ELR (cell line): ENCODE measurements around the gene NBR1.
A peak's percentile ranks its signal among the peaks of the same experiment; 100 is the strongest.
"Not testable (repeated sequence)": the region's sequence is repeated elsewhere in the genome, so short reads cannot be mapped to it uniquely, and the experiment has no call there.

Experiments
- DNase-seq: peaks from one replicate; pipeline ENCODE4 v3.0.0-alpha.2; 2015; ENCODE audit warnings: low read depth

Gene NBR1

DNA sequence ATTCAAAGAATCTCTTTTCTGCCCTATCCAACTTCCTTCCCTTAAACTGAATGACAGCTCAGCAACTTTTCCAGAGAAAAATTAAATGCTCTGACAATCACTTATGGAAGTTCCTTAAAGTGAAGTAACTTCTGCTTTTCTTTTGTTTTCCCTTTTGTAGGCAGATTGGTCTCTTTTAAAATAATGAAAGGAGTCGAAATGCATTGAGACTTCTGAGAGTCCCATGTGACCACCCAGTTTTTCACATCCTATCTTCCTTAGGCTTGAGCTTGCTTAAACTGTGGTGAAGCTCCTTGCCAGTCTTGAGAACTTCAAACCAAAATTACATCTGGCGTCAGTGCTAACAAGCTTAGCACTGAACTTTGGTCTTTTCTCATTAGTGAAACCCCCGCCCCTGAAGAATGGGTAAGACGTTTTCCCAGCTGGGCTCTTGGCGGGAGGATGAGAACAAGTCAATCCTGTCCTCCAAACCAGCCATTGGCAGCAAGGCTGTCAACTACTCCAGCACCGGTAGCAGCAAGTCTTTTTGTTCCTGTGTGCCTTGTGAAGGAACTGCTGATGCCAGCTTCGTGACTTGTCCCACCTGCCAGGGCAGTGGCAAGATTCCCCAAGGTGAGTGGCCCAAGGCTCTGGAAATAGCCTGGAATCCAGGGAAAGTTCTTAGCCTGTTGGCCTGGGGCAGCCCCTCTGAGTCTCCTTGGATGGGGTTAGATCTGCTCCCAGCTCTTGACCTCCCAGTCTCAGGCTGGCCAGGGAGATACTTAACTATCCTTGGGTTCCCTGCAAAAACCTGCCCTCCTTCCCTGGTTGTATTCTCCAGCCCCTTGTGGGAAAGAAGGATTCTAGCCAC lies 41.9 kb downstream of the NBR1 start:
- peak; percentile 20 for DNase-seq

DNA sequence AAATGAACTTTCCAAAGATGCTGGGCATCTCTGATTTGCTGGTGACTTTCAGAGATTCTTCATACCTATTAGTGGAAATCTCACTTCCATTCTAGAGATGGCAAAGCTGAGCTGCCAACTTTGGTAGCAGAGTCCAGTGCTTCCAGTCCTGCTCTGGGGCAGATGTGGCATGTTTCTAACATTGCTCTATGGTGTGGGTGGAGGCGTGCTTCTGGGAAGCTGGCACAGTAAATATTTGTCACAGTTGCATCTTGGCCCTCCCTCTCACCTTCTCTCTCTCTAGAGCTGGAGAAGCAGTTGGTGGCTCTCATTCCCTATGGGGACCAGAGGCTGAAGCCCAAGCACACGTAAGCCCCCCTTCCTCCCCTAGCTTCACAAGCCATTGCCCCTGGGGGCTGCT lies 42.5 kb downstream of the NBR1 start:
- DNase-seq: no peak

DNA sequence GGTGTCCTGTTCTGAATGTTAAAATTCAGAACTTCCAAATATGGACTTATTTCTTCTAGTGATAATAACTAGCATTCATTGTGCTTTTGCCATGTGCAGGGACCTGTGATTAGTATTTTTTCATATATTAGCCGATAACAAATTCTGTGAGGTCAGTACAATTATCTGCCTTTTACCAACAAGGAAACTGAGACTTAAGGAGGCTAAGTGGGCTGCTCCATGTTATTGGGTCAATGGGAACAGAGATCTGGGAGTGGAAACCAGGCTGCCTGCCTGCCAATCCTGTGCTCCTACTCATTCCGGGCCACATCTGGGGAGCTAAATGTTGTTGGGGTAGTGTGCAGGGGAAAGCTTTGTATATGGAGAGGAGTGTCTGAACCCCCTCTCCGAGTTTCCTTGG lies 44.3 kb downstream of the NBR1 start:
- no peak for DNase-seq

DNA sequence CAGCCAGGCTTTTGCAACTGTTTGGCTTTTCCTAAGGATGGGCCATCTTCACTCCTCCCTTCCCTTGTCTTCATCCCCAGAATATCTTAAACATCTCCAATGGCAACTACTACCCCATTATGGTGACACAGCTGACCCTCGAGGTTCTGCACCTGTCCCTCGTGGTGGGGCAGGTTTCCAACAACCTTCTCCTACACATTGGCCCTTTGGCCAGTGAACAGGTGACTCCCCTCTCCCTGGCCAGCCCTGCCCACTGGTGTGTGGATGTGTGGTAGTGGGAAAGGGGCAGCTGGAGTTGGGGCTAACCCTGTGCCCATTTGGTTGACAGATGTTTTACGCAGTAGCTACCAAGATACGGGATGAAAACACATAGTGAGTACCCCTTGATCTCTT lies 45.4 kb downstream of the NBR1 start:
- no peak for DNase-seq

DNA sequence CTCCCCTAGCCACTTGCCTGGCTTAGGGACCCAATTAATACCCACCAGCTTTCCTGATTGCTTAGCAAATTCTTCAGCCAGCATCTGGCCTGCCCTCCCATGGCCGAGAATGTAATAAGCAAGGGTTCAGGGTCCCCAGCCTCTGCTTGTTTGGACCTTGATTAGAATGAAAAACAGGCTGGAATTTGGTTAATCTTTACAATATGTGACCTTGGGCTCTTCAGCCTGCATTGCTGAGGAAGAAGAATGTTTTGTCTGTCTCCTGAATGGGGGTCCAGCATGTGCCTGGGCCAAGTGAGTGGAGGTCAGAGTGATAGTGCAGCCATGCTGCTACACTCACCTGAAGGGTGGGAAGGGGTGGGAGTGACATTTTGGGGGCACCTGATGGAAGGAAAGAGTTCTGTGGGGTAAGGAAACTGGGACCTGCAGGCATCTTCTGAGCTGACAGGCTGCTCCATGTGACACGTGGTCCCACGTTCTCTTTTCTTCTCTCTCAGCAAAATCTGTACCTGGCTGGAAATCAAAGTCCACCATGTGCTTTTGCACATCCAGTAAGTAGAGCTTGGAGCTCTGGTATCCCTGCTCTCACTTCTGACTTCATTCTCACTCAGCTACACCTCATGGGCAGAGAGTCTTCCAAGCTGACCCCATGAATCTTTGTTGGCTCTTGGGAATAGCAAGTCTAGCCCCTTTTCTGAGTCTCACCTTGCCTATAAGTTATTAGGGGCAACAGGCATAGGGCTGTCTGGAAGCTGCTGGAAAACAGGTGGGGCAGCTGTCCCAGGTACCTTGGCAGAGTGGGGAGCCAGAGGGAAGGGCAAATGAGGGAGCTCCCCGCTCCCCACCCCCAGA lies 46.0 kb downstream of the NBR1 start:
- no peak for DNase-seq

DNA sequence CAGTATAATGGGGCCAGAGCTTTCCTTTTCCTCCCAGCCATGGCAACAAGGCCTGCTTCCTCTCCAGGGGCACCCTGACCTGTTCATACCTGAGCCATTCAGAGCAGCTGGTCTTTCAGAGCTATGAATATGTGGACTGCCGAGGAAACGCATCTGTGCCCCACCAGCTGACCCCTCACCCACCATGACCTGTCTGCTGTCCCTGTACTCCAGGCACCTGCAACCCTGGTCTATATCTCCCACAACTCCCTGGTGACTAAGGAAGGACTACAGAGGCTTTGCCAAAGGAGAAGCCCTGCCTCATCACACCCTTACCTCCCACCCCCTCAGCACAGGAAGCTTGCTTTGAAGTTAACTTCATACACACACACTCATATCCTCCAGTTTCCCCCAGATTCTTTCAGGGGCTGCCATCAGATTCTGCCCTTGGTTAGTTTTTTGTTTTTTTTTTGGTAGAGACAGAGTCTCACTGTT lies 46.6 kb downstream of the NBR1 start:
- no peak for DNase-seq

DNA sequence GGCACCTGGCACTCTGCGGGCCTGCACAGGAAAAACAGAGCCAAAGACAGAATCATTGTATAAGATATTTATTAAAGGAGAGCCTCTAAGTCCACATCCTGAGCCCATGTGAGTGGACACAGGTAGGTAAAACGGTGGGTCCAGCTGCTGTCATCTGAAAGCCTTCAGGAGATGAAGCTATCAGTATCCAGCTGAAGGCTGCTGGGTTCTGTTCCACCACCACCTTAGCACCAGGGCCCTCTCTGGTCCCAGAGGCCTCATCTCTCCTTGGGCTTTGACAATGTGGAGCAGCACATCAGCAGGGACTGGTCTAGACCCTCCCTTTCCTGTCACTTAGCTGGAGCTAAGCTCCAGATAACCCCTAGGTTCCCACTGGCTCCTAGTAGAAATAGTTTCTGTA lies 48.0 kb downstream of the NBR1 start:
- DNase-seq: no peak

DNA sequence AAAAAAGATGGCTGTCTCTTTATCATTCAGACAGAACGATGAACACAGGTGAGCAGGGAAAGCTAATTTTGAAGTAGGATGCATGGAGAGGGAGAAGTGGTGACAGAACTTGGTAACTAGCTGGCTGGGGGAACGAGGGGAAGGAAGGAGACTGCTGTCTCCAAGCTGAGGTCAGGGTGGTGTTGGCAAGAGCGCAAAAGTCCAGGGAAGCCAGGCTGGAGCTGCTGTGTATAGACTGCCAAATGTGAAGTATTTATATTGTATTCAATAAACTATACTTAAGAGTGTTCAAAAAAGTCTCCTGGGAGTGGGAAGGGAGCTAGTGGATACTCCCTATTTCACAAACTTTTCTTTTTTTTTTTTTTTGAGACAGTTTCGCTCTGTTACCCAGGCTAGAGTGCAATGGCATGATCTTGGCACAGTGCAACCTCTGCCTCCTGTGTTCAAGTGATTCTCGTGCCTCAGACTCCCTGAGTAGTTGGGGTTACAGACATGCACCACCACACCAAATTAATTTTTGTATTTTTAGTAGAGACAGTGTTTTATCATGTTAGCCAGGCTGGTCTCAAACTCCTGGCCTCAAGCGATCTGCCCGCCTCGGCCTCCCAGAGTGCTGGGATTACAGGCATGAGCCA lies 48.8 kb downstream of the NBR1 start:
- no peak for DNase-seq

DNA sequence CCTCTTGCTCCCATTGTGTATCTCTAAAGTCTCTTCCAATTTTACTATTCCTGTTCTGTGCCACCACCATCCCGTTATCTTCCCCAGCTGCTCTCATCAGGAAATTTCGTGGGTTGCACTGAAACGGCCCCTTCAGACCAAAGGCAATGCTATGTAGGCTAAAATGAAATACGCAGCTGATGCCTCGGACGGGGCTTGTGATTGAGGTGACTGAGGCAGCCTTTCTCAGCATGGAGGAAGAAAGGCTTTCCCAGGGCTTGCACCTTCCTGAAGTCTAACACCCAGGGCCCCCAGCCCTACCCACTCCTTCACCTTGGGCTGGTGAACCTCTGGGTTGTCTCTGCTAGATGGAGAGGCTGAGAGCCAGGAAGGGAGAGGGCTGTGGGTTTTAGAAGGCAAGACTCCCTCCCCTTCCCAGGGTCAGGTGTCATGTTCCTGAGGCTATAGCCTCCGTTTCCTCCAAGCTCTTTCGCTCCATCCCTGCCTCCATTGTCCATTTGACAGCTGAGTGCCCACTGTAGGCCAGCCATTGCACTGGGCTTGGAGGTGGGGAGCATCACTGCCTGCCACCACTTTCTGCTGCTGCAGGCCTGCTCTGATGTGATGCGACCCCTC lies 49.6 kb downstream of the NBR1 start:
- DNase-seq: no peak

DNA sequence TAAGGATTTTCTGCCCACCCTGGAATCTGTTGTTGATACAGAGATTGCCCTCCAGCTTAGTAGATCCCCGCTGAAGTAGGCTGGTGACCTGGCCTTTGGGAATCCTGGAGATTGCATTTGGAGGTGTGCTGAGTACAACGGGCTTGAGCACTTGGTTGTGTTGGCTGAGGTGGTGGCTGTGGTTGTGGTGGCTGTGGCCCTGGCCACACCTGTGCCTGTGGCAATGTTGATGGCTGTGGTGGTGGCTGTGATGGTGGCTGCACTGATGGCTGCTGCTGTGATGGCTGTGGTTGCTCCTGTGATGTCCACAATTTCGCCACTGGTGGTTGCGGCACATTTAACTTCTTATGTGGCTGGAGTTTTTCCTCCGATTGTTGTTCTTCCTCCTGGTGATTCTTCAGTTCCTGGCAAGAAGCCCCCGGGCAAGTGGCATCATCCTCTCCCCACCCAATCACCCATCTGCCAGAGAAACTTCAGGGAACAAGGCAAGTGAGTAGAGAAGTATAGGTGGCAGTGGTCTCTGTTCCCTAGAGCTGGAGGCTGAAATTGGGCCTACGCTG lies 53.2 kb downstream of the NBR1 start:
- DNase-seq: no peak

DNA sequence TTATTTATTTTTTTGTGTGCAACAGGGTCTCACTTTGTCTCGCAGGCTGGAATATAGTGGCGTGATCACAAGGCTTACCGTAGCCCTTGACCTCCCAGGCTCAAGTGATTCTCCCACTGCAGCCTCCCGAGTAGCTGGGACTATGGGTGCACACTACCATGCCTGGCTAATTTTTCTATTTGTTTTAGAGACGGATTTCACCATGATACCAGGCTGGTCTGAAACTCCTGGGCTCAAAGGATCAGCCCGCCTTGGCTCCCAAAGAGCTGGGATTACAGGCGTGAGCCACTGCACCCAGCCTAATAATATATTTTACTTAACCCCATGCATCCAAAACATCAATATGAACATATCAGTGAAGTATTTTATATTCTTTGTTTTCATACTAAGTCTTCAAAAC lies 55.4 kb downstream of the NBR1 start:
- no peak for DNase-seq

DNA sequence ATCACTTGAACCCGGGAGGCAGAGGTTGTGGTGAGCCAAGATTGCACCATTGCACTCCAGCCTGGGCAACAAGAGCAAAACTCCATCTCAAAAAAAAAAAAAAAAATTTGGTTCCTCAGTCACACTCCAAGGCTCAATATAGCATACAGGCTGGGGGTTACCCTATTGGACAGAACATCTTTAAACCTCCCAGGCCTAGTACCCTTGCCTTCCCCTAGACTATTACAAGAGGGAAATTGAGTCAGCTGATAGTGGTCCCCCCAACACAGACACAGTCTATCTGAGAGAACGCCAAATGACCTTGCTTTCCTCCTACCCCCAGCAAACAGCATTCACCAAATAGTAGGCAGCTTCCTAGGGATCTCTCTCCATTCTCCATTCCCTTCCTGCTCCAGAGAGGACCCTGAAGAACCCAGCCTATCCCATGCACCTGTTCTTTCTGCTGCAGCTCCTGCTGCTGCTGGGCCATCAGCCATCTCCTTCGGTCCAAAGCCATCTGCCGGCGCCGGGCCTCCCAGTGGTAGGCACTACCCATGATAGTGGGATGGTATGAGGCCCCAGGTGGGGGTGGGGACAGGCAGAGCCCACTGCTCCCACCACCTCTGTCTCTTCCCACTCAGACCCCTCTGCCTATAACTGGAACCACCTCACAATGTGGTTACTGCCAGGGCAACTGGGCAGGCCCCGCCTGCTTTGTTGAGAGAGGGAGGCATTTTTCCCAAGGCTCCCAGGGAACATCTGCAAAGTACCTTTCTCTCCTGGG lies 57.2 kb downstream of the NBR1 start, which contains the start of gene CCDC200:
CCDC200 (minus strand) TSS at position 604 of the 763 bp plus-strand sequence; CDS start at position 535, 69 bp downstream.
- DNase-seq: not testable (repeated sequence)

DNA sequence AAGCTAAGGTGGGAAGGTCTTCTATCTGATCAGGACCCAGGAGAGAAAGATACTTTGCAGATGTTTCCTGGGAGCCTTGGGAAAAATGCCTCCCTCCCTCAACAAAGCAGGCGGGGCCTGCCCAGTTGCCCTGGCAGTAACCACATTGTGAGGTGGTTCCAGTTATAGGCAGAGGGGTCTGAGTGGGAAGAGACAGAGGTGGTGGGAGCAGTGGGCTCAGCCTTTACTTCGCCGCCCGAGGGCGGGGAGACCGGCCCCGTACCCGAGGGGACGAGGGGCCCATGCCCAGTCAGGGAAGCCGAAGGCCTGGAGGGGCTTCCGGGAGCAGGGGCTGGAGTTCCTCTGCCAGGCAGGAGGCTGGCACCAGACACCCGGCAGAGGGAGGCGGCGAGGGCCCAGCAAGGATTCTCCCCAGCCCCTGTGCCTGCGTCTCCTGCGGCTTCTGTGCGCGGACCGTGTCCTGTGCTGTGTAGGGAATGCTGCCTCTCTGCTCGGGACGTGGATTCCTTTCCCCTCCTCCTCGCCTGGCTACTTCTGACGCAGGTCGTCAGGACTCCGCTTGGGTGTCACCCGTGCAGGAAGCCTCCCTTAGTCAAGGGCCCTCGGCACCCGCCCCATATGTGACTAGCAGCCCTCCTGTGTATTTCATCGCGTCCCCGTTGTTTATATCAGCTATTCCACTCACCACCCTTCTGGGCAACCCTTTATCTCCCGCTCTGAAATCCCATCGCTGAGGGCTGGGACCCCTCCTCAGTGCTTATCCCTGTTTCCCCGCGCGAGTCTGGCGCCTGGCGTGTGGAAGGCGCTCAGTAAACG lies 60.4 kb downstream of the NBR1 start:
- not testable (repeated sequence) for DNase-seq

DNA sequence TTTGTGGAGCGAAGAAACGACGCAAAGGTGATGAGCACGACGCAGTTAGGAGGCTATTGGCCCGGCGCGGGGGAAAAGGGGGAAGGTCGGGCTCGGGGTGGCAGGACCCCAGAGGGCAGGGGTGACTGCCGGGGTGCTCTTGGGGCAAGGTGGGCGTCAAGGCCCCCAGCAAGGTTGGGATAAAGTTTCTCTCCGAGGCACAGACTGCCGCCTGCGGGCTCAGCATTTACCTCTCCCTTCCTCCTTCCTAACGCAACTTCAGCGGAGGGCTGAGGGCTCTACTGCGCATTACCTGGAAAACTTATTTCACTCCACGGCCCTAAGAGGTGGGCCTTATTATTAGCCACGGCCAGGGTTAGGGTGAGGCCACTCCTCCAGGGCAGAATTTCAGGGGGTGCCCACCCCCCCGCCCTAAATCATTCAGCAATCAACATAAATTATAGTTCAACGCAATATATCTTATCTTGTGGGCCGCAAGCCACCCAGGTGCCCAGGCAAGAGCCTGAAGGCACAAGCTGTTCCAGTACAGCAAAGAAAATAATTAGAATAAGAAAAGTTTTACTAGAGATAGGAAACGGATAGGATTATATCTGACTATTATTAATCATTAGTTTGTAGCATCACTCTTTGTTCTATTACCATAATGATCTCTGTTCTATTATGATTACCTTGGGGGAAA lies 61.1 kb downstream of the NBR1 start:
- DNase-seq: peak; percentile 0

DNA sequence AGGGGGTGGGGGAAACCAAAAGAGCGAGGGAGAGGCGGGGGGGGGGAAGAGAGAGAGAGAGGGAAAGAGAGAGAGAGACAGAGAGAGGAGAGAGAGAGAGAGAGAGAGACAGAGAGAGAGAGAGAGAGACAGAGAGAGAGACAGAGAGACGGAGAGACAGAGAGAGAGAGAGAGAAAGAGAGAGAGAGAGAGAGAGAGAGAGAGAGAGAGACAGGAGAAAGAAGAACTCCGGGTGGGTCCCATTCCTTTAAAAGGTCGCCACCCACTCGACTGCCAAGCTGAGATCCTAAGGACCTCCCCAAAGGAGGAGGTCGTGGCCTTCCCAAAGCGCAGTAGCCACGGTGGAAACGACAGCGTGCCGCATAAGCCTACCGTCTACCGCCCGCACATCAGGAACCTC lies 62.2 kb downstream of the NBR1 start:
- not testable (repeated sequence) for DNase-seq

DNA sequence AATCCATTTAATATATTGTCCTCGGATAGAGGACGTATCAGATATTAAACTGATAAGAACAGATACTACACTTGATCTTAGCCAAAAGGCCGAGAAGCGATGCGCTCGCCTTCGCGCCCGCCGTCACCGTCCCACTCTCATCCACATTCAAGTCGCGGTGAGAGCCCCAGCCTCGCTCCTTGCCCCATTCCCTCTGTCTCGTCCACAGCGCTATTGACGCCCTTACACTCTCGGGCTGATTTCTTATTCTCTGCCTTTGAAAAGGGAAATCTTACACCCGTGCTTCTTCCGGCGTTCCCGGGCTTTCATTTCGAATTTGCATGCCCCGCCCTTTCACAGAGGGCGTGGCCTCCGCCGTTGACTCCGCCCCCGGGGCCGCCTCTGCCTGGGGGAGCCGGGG lies 62.9 kb downstream of the NBR1 start, which contains the start of gene RNU2-1:
RNU2-1 (minus strand) TSS at position 101 of the 400 bp plus-strand sequence.
- not testable (repeated sequence) for DNase-seq

DNA sequence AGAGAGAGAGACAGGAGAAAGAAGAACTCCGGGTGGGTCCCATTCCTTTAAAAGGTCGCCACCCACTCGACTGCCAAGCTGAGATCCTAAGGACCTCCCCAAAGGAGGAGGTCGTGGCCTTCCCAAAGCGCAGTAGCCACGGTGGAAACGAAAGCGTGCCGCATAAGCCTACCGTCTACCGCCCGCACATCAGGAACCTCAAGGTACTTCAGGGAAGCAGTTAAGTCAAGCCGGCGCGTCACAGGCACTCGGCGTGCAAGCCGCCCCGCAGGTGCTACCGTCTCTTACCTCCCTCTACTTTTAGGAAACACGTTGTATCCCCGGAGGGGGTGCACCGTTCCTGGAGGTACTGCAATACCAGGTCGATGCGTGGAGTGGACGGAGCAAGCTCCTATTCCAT lies 68.6 kb downstream of the NBR1 start:
- DNase-seq: not testable (repeated sequence)

DNA sequence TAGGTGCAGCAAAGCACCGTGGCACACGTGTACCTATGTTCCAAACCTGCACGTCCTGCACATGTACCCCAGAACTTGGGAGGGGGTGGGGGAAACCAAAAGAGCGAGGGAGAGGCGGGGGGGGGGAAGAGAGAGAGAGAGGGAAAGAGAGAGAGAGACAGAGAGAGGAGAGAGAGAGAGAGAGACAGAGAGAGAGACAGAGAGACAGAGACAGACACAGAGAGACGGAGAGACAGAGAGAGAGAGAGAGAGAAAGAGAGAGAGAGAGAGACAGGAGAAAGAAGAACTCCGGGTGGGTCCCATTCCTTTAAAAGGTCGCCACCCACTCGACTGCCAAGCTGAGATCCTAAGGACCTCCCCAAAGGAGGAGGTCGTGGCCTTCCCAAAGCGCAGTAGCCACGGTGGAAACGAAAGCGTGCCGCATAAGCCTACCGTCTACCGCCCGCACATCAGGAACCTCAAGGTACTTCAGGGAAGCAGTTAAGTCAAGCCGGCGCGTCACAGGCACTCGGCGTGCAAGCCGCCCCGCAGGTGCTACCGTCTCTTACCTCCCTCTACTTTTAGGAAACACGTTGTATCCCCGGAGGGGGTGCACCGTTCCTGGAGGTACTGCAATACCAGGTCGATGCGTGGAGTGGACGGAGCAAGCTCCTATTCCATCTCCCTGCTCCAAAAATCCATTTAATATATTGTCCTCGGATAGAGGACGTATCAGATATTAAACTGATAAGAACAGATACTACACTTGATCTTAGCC lies 69.8 kb downstream of the NBR1 start:
- not testable (repeated sequence) for DNase-seq

DNA sequence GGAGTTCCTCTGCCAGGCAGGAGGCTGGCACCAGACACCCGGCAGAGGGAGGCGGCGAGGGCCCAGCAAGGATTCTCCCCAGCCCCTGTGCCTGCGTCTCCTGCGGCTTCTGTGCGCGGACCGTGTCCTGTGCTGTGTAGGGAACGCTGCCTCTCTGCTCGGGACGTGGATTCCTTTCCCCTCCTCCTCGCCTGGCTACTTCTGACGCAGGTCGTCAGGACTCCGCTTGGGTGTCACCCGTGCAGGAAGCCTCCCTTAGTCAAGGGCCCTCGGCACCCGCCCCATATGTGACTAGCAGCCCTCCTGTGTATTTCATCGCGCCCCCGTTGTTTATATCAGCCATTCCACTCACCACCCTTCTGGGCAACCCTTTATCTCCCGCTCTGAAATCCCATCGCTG lies 75.4 kb downstream of the NBR1 start:
- not testable (repeated sequence) for DNase-seq
